PC-9 (cell line): ENCODE results near the gene KRT79. TPM values are rescaled to one million over a fixed set of nuclear protein-coding genes. Genes with fewer than 3 reads are reported as not detected.

Source experiments
- BruUV-seq: library from RNA; stranded (reverse); fragments of 400-500 nt; replicated peaks from 2 replicates; lab custom pipeline; 2021; lab: Mats Ljungman, UMichigan
- CTCF ChIA-PET: fragments of 300-600 bp; sonication (Branson Sonifier 250); formaldehyde crosslinking; loops from one replicate; lab custom pipeline; 2022; ENCODE audit warnings: antibody characterized with exemption; lab: Charles Lee
- POLR2A ChIA-PET: fragments of 300-600 bp; sonication (Branson Sonifier 250); formaldehyde crosslinking; loops from one replicate; lab custom pipeline; 2022; ENCODE audit warnings: antibody characterized with exemption; ENCODE audit not compliant: unreplicated experiment; lab: Charles Lee
- DNase-seq, 2 experiments: peaks; one replicate each; pipeline versions ENCODE4 v3.0.0 to v3.0.0-alpha.2; 2015 to 2022; ENCODE audit warnings: mixed read lengths in 1 of 2
- H2AFZ ChIP-seq: fragments of 200-600 bp; sonication (generic); 2 replicates; pipeline ENCODE4 v1.8.1; 2017; ENCODE audit warnings: antibody characterized with exemption
- H3F3A ChIP-seq: fragments of 200-600 bp; sonication (generic); 2 replicates; pipeline ENCODE4 v1.8.1; 2017; ENCODE audit warnings: antibody characterized with exemption, mild to moderate bottlenecking, low read depth; ENCODE audit not compliant: insufficient read depth
- H3K27ac ChIP-seq: fragments of 200-600 bp; sonication (generic); 2 replicates; pipeline ENCODE4 v1.6.1; 2016; ENCODE audit warnings: mixed run types
- H3K27me3 ChIP-seq: fragments of 200-600 bp; sonication (generic); 2 replicates; pipeline ENCODE4 v1.6.1; 2016; ENCODE audit warnings: low read depth, mixed run types; ENCODE audit not compliant: insufficient read depth
- H3K36me3 ChIP-seq: fragments of 200-600 bp; sonication (generic); 2 replicates; pipeline ENCODE4 v1.6.1; 2016; ENCODE audit warnings: low read depth, mixed run types
- H3K4me1 ChIP-seq: fragments of 200-600 bp; sonication (generic); replicated peaks from 2 replicates; pipeline ENCODE4 v1.6.1; 2016; ENCODE audit warnings: mixed run types; ENCODE audit not compliant: insufficient read depth
- H3K4me2 ChIP-seq: fragments of 200-600 bp; sonication (generic); 2 replicates; pipeline ENCODE4 v1.6.1; 2017; ENCODE audit warnings: mixed run types
- H3K4me3 ChIP-seq: fragments of 200-600 bp; sonication (generic); 2 replicates; pipeline ENCODE4 v1.6.1; 2016; ENCODE audit warnings: mixed run types
- H3K79me2 ChIP-seq: fragments of 200-600 bp; sonication (generic); 2 replicates; pipeline ENCODE4 v1.6.1; 2017; ENCODE audit warnings: low read depth, mixed run types
- H3K9me2 ChIP-seq: fragments of 200-600 bp; sonication (generic); 2 replicates; pipeline ENCODE4 v1.8.1; 2017; ENCODE audit warnings: mild to moderate bottlenecking; ENCODE audit not compliant: insufficient read depth
- H3K9me3 ChIP-seq: fragments of 200-600 bp; sonication (generic); 2 replicates; pipeline ENCODE4 v1.8.1; 2016; ENCODE audit warnings: low read depth; ENCODE audit not compliant: insufficient read depth
- H4K20me1 ChIP-seq: fragments of 200-600 bp; sonication (generic); 2 replicates; pipeline ENCODE4 v1.8.1; 2017; ENCODE audit not compliant: insufficient read depth
- CTCF ChIP-seq: fragments of 200-600 bp; sonication (generic); conservative IDR thresholded peaks from 2 replicates; pipeline ENCODE4 v1.6.1; 2017; ENCODE audit warnings: mixed run types, antibody characterized with exemption, mild to moderate bottlenecking, moderate library complexity
- EZH2 ChIP-seq: fragments of 200-600 bp; sonication (generic); IDR thresholded peaks from 2 replicates; pipeline ENCODE4 v1.8.0; 2017; ENCODE audit warnings: antibody characterized with exemption, low read depth
- intact Hi-C: fragments of 100-400 bp; cut with micrococcal nuclease; formaldehyde crosslinking; loops from one replicate; pipeline ENCODE4 v1.10.0; 2022; ENCODE audit not compliant: unreplicated experiment
- total RNA-seq: library from RNA; stranded (reverse); gene quantifications from 2 replicates; pipeline ENCODE4 v1.2.3, GENCODE V29; 2021

Gene KRT79
- total RNA-seq, 1 experiment from 2014 or later = 0.28 TPM

GRCh38 chr12:52827499-52828090 is 6.5 kb downstream of the KRT79 start:
- intact Hi-C loops = no loop called here
- Histone ChIP-seq H3K4me3 (no peak overlapping the region), H3K4me1 (peaks cover under 1% of the 10 kb centered on the region), H3K27ac (no peak overlapping the region), H3F3A (no peaks in the 10 kb centered on the region), H3K4me2 (no peak overlapping the region), H2AFZ (no peak overlapping the region), H3K36me3 (no peaks in the 10 kb centered on the region), H4K20me1 (no peaks in the 10 kb centered on the region), H3K79me2 (no peaks in the 10 kb centered on the region), H3K27me3 (no peaks in the 10 kb centered on the region), H3K9me2 (no peaks in the 10 kb centered on the region), H3K9me3 (no peaks in the 10 kb centered on the region)
- POLR2A ChIA-PET = no interaction called here
- no peak for DNase-seq
- CTCF ChIA-PET = no interaction called here
- TF ChIP-seq CTCF (no peak), EZH2 (no peak)
- BruUV-seq = no TSS peak

- ChIA-PET POLR2A (no interaction called here), CTCF (interaction anchor here (0.6 kb wide), 4 partner anchors 210 to 688 kb away, joined by 3 to 5 read pairs (median 4); no protein-coding TSS in a partner anchor)
- Histone ChIP-seq H3F3A (no peaks in the 10 kb centered on the region), H3K9me2 (no peaks in the 10 kb centered on the region), H3K4me2 (no peak overlapping the region), H3K4me1 (peaks cover 8% of the 10 kb centered on the region), H3K27ac (no peak overlapping the region), H3K79me2 (no peaks in the 10 kb centered on the region), H4K20me1 (no peaks in the 10 kb centered on the region), H3K4me3 (no peak overlapping the region), H3K9me3 (no peaks in the 10 kb centered on the region), H3K36me3 (no peaks in the 10 kb centered on the region), H2AFZ (no peak overlapping the region), H3K27me3 (no peaks in the 10 kb centered on the region)
- intact Hi-C loops = no loop called here
- no peak for TF ChIP-seq CTCF
- no TSS peak for BruUV-seq
- no peak for DNase-seq
These were observed 7.3 kb downstream of the KRT79 start for GRCh38 chr12:52826611-52827498.

GRCh38 chr12:52825961-52826360 is 8.2 kb downstream of the KRT79 start:
- intact Hi-C loops = no loop called here
- Histone ChIP-seq H3K4me1 (peaks cover 10% of the 10 kb centered on the region), H4K20me1 (no peaks in the 10 kb centered on the region), H3K36me3 (no peaks in the 10 kb centered on the region), H3K9me3 (no peaks in the 10 kb centered on the region), H3K4me2 (no peak overlapping the region), H3K27me3 (no peaks in the 10 kb centered on the region), H3K4me3 (no peak overlapping the region), H2AFZ (no peak overlapping the region), H3K27ac (no peak overlapping the region), H3K79me2 (no peaks in the 10 kb centered on the region), H3K9me2 (no peaks in the 10 kb centered on the region), H3F3A (peaks cover under 1% of the 10 kb centered on the region; the same call in 1 of the 2 replicates)
- no TSS peak for BruUV-seq
- TF ChIP-seq EZH2 = no peak
- TF ChIP-seq CTCF = no peak
- ChIA-PET POLR2A (no interaction called here), CTCF (no interaction called here)
- DNase-seq = no peak
